Motor neuron (in vitro differentiated cells): ENCODE data around the gene KRT33B. TPM values are rescaled to one million over a fixed set of nuclear protein-coding genes. Genes with fewer than 3 reads are reported as not detected.

Experiments
- ATAC-seq, 8 experiments: fragments of 200-7000 bp; cut with Tn5 transposase; replicated peaks in 6 of 8; 2 replicates each; pipeline ENCODE4 v1.8.0; 2021; ENCODE audit warnings: mild to moderate bottlenecking in 8 of 8, moderate library complexity in 8 of 8
- H3K27ac ChIP-seq, 2 donors: fragments of 250-450 bp; sonication (Bioruptor Pico); 2 replicates each; pipeline ENCODE4 v1.9.0; 2021; ENCODE audit warnings: antibody characterized with exemption in 2 of 2, mild to moderate bottlenecking in 2 of 2, moderate library complexity in 1 of 2
- H3K4me1 ChIP-seq, 2 donors: fragments of 250-450 bp; sonication (Bioruptor Pico); replicated peaks in 1 of 2; 2 replicates each; pipeline ENCODE4 v1.6.1; 2021; ENCODE audit warnings: antibody characterized with exemption in 2 of 2, mild to moderate bottlenecking in 2 of 2, moderate library complexity in 1 of 2
- H3K4me3 ChIP-seq, 5 donors: fragments of 250-450 bp; sonication (Bioruptor Pico); 2 replicates each; pipeline ENCODE4 v1.9.0; 2021; ENCODE audit warnings: antibody characterized with exemption in 5 of 5, mild to moderate bottlenecking in 5 of 5, moderate library complexity in 4 of 5
- WGBS, 10 experiments: fragments of 450-650 bp; shearing (Covaris generic); methylation state at CpG; one replicate each; pipeline ENCODE4 v1.0.0; 2022; 5-methylcytosine and 5-hydroxymethylcytosine counted together
- in situ Hi-C, 9 experiments: fragments of 400-800 bp; cut with MboI; loops; one replicate each; pipeline ENCODE4 v1.15.0; 2021; ENCODE audit warnings: low sequenced_read_pairs in 9 of 9, low pct_unique_long_range_greater_than_20kb in 2 of 9; ENCODE audit not compliant: unreplicated experiment in 9 of 9
- total RNA-seq, 8 experiments: library from RNA; unstranded; fragments of 300-600 nt; gene quantifications; 2 replicates each; pipeline versions ENCODE4 v1.2.3 to v1.2.4, GENCODE V29; 2022

Gene KRT33B
- total RNA-seq, 8 experiments from 2014 or later: 0.13 TPM; not detected in 7

DNA sequence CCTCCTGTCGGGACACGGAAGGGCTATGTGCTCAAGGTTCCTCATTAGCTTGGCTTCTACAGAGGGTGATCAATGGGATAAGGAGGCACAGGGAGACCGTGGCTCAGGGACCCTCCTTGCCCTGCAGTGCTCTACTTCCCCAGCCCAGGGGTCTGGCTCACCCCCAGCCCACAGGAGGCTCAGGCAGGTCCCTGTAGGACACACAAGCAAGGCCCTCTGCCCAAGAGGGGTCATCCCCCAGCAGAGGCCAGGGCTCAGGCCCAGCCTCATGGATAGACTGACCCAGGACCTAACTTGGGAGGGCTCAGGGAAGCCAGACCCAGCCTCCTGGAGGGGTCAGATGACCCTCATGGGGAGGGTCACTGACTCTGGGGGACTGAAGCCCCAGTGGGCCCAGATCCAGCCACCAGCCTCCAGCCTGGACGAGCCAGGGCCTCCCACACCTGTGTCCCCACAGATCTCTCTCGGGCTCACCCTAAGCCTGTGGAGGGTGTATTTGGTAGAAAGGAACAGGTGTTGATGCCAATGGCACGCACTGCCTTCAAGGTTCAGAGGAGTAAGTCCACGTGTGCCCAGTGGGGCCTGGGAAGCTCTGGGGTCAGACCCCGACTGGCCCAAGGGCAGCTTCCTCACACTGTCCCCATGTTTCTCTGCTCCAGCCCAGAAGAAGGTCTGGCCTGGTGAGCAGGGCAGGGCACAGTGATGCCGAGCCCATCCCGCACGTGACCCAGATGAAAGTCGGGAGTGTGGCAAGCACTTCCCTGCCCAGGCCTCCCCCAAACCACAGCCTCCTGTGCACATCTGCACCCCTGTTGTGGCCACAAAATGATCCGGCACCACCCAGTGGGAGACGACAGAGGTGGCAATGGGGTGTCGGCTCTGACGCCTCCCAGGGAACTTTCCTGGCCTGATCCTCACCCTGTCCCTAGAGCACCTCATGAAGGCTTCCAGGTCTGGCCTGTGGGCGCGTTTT, 43.2 kb downstream of the KRT33B start:
- ATAC-seq: no peak
- Histone ChIP-seq H3K4me1 (no peaks in the 10 kb centered on the region), H3K27ac (no peak overlapping the region), H3K4me3 (no peak overlapping the region)
- 70 to 81% methylated on average over 2 to 5 of the region's 18 CpGs; no CpG with 5 or more reads in 8 of the 10 experiments for WGBS, 10 experiments
- in situ Hi-C loops: loop anchor here in 2 of 9 experiments (10.0 to 25.0 kb wide), 3 partner anchors 186 to 422 kb away; partner anchors contain the start of genes KRT13 (in 1 of the 2) and KRT15 (in 1 of the 2)

- Histone ChIP-seq H3K4me1 (no peaks in the 10 kb centered on the region), H3K27ac (no peak overlapping the region), H3K4me3 (no peak overlapping the region)
- no CpG with 5 or more reads among the region's 6 CpGs for WGBS, 10 experiments
- ATAC-seq: no peak
- in situ Hi-C loops: loop anchor here in 2 of 9 experiments (10.0 to 25.0 kb wide), 3 partner anchors 187 to 421 kb away; partner anchors contain the start of genes KRT13 (in 1 of the 2) and KRT15 (in 1 of the 2)
These were observed 44.0 kb downstream of the KRT33B start for GRCh38 chr17:41325611-41326010.

- 80% methylated on average over 1 of the region's 10 CpGs; no CpG with 5 or more reads in 9 of the 10 experiments for WGBS, 10 experiments
- Histone ChIP-seq H3K27ac (no peak overlapping the region), H3K4me3 (no peak overlapping the region), H3K4me1 (no peaks in the 10 kb centered on the region)
- ATAC-seq: no peak
- in situ Hi-C loops: loop anchor here in 2 of 9 experiments (10.0 to 25.0 kb wide), 3 partner anchors 187 to 420 kb away; partner anchors contain the start of genes KRT13 (in 1 of the 2) and KRT15 (in 1 of the 2)
These were observed 44.5 kb downstream of the KRT33B start for GRCh38 chr17:41325126-41325525.

DNA sequence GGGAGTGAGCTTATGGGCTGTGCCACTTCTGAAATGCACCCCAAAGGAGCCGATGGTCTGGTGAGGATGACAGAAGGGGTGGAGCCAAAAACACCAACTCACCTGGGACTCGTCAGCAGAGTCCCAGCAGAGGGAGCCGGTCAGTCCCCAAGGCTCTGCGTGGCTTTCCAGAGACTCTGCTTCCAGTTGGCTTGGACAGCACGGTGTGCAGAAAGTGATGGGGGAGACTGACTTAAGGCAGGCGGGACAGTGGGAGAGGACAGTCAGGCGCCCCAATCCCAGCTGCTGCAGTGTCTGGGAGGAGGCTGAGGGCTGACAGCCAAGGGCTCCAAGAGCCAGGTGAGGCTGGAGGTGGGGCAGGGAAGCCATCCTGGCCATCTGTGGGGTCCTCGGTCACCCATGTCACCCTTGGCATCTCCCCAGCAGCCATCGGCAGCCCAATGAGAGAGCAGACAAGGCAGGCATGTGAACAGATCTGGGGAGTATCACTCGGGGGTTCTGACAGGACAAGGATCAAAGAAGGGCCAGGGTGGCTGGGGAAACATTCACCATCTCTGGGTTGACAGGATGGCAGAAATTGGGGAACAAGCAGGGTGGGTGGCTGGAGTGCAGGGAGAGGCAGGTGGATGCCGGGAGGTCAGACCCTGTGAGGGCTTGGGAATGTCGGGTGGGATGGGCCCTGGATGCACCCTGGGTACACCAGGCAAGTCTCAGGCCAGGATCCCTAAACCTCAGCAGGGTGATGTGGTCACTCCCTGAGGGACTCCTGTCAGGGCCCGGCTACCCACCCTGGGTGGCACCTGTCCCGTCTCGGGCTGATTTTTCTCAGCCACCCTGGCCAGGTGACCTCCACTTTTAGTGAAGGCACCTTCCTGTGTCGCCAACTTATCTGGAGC, 45.2 kb downstream of the KRT33B start:
- Histone ChIP-seq H3K4me3 (no peak overlapping the region), H3K27ac (no peak overlapping the region), H3K4me1 (no peaks in the 10 kb centered on the region)
- in situ Hi-C loops: loop anchor here in 3 of 9 experiments (10.0 to 25.0 kb wide), 4 partner anchors 188 to 420 kb away; partner anchors contain the start of genes KRT13 (in 1 of the 3) and KRT15 (in 1 of the 3)
- ATAC-seq: peak in 1 of 8 experiments; percentile 36
- 40 to 100% (median 72%) methylated on average over 1 to 7 of the region's 16 CpGs; no CpG with 5 or more reads in 4 of the 10 experiments for WGBS, 10 experiments

DNA sequence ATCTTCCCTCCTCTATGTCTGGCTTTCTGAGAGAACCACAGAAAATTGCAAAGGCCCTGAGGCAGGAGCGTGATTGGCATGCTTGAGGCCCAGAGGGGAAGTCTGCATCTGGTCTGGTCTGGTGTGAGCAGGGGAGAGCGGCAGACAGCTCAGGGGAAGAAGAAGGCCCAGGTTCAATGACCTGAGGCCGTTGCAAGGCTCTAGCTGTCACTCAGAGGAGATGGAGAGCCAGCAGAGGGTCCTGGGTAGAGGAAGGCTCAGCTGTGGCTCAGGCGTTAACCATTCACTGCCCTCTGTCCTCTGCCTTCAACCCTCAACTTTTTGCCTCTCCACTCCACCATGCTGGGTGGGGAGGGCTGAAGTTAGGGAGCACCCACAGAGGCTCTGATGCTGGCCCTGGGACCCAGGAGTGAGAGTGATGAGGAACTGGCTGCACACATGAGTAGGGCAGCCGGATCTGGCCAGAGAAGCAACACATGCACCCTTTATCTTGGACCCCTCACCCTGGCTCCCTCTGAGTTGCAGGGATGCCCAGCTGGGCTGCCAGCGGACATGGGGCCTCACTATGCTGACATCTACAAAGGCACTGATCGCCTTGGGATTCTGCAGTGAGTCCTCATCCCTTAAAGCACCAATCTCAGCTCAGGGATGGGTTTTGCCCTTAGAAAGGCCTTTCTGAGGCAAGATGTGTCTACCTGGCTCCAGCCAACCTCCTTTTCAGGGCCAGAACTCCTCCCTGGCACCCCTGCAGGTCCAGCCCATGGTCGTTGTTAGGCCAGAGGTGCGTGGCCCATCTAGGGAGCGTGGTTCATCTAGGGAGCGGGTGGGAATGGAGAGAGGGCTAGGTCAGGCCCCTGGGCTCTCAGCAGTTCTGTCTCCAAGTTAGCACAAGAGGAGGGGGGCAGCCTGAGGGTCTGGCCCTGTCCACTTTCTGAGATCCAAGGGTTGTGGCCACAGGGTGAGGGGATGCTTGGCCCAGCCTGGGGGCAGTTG, 46.4 kb downstream of the KRT33B start:
- no peak overlapping the region for H3K4me3 ChIP-seq
- in situ Hi-C loops: loop anchor here in 3 of 9 experiments (10.0 to 25.0 kb wide), 3 partner anchors 408 to 418 kb away; no protein-coding TSS in a partner anchor
- no peaks in the 10 kb centered on the region for H3K4me1 ChIP-seq
- ATAC-seq: no peak
- 40 to 100% (median 67%) methylated on average over 1 to 6 of the region's 11 CpGs; no CpG with 5 or more reads in 3 of the 10 experiments for WGBS, 10 experiments
- no peak overlapping the region for H3K27ac ChIP-seq

DNA sequence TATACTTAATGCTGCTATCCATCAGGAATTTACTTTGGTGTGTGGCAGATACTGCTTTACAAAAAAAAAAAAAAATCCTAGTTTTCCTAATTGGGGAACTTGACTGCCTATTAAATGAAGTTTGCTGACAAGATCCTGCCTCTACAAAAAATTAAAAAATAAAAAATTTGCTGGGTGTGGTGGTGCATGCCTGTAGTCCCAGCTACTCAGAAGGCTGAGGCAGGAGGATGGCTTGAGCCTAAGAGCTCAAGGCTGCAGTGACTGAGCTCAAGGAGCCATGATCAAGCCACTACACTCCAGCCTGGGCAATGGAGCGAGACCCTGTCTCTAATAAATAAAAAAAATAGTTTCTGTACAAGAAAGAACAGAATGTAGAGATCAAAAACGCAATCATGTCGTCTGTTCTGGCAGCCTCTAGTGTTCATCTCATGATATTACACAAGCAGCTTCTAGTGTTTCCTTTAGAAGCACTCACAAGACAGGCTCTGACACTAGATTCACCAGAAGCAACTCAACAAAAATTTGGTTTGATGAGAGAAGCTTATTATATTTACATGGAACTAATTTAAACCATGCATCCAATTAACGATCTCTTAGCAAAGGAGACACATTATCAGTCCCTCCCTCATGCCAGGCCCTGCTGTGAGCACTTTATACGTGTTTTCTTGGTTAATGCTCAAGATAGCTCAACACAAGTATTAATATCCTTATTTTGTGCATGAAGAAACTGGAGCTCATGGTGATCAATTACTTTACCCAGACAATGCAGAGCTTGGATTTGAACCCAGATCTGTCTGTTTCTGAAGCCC, 47.3 kb downstream of the KRT33B start:
- Histone ChIP-seq H3K4me1 (no peaks in the 10 kb centered on the region), H3K4me3 (no peak overlapping the region), H3K27ac (no peak overlapping the region)
- in situ Hi-C loops: loop anchor here in 3 of 9 experiments (10.0 to 25.0 kb wide), 3 partner anchors 407 to 417 kb away; no protein-coding TSS in a partner anchor
- peak in 4 of 8 experiments; percentile 46 to 83 (median 68) for ATAC-seq
- WGBS, 10 experiments: 0 to 100% (median 50%) methylated on average over 1 to 5 of the region's 5 CpGs

DNA sequence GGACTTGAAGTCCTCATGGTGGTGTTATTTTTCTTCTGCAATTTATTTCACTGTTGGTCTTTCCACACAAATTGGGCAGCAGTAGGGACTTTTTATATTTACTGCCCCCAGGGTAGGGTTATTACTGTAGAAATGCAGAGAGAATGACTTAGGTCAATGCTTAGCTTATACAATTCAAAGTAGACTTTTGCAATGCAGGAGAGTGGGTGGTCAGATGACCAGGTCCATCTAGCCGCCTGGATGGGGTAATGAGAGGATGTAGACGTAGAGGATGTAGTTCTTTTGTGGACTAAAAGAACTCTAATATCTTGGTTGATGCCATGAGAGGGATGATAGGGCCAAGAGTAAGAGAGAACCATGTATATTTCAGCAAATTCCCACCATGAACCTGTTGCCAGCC, 51.4 kb downstream of the KRT33B start:
- peak in 3 of 8 experiments; percentile 46 to 81 (median 77) for ATAC-seq
- H3K27ac ChIP-seq: no peak overlapping the region
- H3K4me1 ChIP-seq: no peaks in the 10 kb centered on the region
- WGBS, 10 experiments: 20 to 83% (median 40%) methylated on average over 1 to 2 of the region's 2 CpGs; no CpG with 5 or more reads in 7 of the 10 experiments
- no peak overlapping the region for H3K4me3 ChIP-seq
- in situ Hi-C loops: loop anchor here in 1 of 9 experiments (25.0 kb wide), 1 partner anchor 406 kb away; no protein-coding TSS in a partner anchor

GRCh38 chr17:41315814-41316445, 53.7 kb downstream of the KRT33B start:
- H3K27ac ChIP-seq: no peak overlapping the region
- in situ Hi-C loops: loop anchor here in 1 of 9 experiments (25.0 kb wide), 1 partner anchor 404 kb away; no protein-coding TSS in a partner anchor
- H3K4me3 ChIP-seq: no peak overlapping the region
- 0 to 89% (median 76%) methylated on average over 1 to 12 of the region's 17 CpGs for WGBS, 10 experiments
- H3K4me1 ChIP-seq: no peaks in the 10 kb centered on the region
- no peak for ATAC-seq

GRCh38 chr17:41315204-41315794, 54.3 kb downstream of the KRT33B start, which contains the start of gene KRTAP17-1:
Gene KRTAP17-1, minus strand, starts transcription at chr17:41315710. Its CDS starts 60 bp downstream, at chr17:41315650.
- Histone ChIP-seq H3K4me1 (no peaks in the 10 kb centered on the region), H3K4me3 (no peak within 1 kb of the TSS), H3K27ac (no peak within 1 kb of the TSS)
- ATAC-seq: no peak
- in situ Hi-C loops: loop anchor here in 1 of 9 experiments (25.0 kb wide), 1 partner anchor 403 kb away; no protein-coding TSS in a partner anchor
- 0 to 100% (median 80%) methylated on average over 1 to 11 of the region's 24 CpGs; no CpG with 5 or more reads in 3 of the 10 experiments for WGBS, 10 experiments
